GM21786 (cell line): ENCODE data around the gene MSH3.
"Not testable (repeated sequence)": the region's sequence is repeated elsewhere in the genome, so short reads cannot be mapped to it uniquely, and the experiment has no call there.

ENCODE experiments used
- ATAC-seq: cut with Tn5 transposase; IDR thresholded peaks from one replicate; pipeline ENCODE4 v1.9.1; 2021; ENCODE audit not compliant: unreplicated experiment

Gene MSH3

DNA sequence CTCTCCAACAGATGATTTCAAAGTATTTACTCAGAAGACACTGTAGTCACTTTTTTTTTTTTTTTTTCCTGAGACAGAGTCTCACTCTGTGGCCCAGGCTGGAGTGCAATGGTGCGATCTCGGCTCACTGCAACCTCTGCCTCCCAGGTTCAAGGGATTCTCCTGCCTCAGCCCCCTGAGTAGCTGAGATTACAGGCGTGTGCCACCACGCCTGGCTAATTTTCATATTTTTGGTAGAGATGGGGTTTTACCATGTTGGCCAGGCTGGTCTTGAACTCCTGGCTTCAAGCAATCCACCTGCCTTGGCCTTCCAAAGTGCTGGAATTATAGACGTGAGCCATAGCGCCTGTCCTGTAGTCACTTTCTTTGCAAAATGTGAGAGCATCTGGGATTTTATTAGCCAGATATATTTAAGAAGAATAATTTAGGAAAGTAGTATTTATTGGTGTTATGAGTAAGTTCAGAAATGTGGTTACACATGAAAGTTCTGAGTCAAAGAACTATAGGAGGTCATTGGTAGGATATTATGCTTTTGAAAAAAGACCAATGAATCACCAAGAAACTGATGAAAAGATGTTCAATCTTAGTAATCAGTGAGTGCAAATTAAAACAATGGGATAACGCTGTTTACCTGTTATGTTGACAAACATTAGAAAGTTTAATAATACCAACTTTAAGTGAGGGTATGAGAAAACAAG lies 135.0 kb downstream of the MSH3 start:
- ATAC-seq: not testable (repeated sequence)

DNA sequence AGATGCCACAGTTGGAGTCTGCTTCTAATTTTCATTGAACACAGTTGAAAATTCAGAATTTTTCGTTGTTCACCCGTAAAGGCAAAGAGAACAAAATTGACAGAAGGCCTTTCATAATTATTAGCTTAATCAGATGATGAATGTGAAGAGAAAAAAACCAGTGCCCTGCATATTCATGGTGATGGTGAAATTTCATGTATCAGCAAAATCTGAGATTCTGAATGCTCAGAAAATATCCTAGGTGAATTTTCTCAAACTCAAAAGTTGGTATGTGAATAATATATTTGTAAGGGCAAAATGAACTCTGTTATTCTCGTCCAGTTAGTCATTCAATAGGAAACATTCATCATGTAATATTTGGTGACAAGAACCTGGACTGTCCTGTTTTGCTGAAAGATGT lies 136.2 kb downstream of the MSH3 start:
- no peak for ATAC-seq

DNA sequence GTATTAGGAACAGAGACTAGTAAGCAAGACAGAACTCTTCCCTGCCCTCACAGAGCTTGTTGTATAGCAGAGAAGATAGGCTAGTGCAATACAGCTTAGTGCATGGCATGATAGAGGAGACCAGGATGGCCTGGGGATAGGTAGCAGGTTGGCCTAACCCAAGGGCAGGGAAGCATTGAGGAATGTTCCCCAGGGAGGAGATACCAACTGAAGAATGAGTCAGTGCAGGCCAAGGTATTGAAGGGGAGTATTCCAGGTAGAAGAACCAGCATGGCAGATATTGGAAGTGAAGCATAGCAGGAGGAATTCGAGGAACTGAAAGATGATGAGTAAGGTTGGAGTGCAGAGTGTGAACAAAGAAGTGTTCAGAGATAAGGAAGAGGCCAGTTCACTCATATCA lies 138.9 kb downstream of the MSH3 start:
- no peak for ATAC-seq

DNA sequence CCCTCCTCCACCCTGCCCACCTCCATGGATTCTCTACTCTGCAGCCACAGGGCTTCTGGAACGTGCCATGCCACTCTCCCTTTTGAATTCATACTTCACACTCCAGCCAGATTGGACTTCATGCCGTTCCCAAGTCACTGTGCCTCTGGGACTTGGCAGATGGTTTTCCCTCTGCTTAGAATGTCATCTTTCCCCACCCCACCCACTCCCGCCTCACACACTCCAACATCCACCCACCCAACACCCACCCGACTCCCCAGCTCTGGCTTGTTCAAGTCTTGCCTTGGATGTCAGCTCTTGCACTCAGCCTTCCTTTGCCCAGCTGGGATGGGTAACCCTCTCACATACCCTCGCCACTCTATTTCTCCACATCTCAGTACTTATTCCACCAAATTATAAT lies 142.4 kb downstream of the MSH3 start:
- ATAC-seq: no peak

DNA sequence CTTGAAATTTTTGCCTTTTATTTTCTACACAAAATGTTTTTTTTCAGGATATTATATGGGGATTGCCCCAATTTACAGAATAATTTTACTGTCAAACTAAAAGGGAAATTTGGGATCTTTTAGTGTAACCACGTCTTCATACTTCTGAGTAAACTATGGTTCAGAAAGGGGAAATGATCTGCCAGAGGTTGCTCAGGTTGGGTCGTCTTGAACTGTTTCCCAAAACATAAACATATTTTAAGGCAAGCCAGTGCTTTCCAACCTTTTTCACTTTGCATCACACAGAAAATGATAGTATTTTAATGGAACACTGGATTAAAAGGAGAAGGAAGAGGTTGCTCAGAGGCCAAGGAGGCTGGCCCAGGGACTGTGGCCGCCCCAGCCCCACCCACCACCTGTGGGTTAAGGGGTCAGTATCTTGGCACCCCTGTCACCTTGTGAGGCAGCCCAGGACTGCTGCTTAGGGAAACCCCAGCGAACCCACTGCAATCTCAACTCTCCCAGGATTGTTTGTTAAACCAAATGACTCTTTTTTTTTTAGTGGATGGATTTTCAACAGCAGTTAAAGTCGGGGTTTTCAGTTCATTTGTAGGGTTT lies 143.1 kb downstream of the MSH3 start:
- ATAC-seq: no peak

DNA sequence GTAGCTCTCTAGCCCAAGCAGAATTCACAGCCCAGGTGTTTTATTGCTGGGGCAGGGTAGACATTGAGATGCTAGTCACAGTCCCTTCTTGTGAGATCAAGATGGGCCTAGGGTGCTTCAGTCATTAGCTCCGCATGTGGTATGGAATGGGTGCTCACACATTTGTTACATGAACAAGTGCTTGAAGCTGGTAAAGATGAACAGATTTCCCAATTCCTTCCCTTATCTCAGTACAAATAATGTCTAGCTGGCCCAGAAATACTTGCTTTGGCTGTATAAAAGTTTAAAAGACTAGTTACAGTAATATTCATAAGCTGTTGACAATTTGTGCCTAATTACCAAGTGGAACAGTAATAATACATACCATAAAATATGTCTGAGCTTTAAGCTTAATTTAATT lies 143.7 kb downstream of the MSH3 start:
- no peak for ATAC-seq

DNA sequence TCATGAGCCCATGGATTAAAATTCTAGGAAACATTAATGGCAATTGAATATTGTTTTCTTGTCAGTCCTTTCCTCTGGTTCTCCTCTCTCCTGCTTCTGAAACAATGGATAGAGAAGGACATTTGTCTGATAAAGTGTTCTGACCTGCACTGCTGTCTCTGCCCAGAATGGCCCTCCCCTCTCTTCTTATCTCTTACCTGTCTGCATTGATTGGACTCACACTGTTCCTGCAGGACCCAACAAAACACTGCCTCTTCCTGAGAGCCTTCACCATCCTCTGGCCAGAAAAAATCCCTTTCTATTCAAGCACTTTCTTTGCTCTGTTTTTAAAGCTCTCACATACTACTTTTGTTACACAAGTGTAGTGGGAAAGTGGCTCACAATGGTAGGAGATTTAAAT lies 144.2 kb downstream of the MSH3 start:
- no peak for ATAC-seq

DNA sequence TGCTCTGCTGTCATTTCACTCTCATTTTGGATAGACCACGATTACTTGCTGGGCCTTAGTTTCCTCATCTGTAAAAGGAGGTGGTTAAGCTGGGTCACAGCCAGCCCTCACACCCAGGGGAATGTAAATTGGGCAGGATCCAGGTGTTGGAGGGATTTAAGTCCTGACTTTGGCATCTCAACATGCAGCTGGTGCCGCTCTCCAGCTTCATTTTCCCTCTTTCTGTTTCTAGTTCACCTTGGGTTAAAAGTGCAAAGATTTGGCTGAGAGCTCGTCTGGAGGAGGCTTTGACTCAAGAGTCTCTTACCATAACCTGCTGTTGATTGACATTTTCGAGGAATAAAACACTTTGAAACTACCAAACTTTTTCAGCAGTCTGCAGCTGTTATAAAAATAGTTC lies 144.6 kb downstream of the MSH3 start:
- no peak for ATAC-seq

DNA sequence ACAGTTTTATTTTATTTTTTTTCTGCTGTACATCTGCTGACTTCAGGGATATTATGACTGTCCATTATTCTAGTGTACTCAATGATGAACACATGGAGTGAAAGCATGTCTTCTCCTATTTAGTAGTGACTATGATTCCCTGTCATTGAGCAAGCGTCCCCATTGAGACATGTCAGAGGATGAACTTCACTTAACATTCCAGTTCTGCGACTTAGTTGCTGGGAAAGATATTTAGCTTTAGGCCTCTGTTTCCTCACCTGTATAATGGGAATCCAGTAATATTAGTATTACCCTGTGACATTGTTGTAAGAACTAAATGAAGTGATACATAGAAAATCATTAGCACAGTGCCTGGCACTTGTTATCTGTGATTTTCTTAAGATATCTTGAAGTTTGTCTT lies 145.1 kb downstream of the MSH3 start:
- no peak for ATAC-seq

DNA sequence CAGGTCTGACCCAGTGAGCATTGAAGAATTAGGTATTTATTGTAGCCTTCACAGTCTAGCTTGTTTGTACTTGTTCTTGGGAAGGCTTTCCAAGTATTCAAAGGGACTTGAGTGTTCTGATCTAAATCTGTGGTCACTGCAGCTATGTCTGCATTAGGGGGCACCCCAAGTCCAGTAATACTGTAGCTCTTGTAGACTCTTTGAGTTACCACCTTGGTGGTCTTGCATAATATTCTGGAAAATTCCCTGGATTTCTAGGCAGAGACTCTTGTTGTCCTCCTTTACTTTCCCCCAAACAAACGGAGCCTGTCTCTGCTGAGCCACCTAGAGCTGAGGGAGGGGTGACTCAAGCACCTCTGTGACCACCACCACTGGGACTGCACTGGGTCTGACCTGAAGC lies 149.9 kb downstream of the MSH3 start:
- ATAC-seq: no peak

DNA sequence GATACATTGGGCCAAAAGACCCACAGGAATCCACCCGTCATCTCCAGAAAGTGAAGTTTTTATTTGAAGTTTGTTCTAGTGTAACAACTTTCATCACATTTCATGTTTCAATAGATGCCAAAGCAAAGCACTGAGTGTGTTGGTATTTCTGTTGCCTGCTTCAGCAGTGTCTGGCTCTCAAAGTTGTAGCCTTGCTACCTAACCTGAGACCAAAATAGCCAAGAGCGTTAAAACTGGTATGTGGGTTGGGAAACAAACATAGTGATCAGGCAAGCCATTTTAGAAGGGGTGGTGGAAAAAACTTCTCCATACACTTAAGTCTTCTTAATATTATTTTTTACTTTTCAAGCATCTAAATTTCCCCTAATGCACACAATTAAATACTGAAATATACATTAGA lies 150.6 kb downstream of the MSH3 start:
- ATAC-seq: no peak

DNA sequence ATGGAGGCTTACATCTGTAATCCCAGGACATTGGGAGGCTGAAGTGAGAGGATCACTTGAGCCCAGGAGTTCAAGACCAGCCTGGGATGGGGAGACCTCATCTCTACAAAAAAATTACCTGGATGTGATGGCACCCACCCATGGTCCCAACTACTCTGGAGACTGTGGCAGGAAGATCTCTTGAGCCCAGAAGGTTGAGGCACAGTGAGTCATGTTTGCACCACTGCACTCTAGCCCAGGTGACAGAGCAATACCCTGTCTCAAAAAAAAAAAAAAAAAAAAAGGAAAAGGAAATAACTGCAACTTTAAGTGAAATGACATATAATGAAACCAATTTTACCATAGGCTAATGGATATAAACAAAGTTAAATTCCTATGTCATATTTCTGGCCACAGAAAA lies 152.5 kb downstream of the MSH3 start:
- no peak for ATAC-seq

DNA sequence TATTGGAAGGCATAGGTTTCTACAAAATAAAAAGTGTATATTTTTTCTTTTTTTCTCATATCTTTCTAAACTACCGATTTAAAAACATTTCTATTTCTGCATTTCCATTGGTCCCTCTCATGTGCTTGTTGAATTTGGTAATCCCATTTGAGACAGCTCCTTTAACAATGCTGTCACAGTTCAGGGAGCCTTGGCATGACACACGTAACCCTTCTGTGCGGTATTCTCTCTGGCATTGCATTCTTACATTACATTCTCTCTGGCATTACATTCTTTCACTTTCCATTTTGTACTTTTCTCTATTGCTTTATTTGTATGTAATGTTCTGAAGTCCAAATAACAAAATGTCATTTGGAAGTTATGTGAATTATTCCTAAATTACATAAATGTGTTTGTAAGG lies 155.0 kb downstream of the MSH3 start:
- no peak for ATAC-seq

DNA sequence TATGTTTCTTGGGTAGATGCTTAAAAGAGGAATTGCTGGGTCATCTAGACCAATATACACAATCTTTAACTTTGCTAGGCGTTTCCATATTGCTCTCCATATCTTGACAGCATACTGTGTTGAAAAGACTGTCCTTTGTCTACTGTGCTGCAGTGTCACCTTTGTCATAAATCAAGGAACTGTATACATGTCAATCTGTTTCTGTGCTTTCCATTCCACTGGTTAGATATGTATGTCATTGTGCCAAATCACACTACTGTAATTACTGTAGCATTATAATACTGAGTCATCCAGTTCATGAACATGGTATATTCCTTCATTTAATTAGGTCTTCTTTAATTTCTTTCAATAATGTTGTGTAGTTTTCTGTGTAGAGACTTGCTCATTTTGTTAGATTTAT lies 156.0 kb downstream of the MSH3 start:
- no peak for ATAC-seq

DNA sequence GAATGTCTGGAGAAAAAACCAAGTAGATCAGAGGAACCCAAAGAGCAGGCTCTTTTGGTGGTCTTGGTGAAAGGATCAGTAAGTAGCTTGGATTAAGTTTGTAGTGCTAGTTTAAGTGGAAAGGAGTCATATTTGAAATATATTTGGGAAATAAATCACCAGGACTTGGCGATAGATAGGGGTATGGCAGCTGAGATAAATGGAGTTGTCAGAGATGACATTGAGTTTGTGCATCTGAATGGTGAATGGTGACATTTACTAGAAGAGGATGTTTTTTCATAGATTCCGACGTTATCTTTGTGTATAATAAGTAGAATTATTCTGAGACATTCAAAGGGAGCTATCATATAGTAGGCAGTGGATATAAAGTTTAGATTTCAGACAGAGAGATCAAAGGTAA lies 162.1 kb downstream of the MSH3 start:
- ATAC-seq: no peak

DNA sequence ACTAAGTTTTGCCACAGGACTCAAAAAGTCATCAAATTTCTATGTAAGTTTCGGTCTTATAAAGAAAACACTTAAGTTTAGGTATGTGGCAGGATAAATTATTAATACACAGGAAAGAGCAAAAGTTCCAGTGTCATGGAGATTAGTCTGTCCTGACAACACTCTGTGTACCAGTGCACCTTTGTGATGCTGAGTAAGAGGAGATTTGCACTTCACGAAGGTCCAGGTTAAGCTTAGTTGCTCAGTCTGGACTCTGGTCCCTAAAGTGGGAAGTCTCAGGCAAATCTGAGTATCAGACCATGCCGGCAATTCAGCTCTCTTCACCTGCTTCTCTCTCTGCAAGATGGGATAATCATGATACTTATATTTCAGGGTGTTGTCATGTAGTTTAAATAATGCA lies 166.2 kb downstream of the MSH3 start:
- no peak for ATAC-seq

DNA sequence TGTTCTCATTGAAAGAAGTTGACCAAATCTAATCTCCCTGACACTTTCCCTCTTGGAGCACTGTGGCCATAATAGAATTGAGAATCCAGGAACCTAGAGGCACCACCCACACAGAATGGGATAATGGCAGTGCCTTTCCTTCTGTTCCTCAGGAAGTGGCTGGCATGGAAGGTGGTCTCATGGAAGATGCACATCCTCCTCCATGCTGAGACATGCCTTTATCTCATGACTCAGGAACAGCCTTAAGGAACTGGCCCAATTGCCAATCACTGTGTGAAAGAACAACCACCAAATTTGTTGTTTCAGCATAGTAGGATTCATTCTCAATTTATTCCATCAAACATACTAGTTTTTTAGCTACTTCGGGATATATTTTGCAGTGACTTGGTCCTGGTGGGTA lies 168.2 kb downstream of the MSH3 start:
- no peak for ATAC-seq

DNA sequence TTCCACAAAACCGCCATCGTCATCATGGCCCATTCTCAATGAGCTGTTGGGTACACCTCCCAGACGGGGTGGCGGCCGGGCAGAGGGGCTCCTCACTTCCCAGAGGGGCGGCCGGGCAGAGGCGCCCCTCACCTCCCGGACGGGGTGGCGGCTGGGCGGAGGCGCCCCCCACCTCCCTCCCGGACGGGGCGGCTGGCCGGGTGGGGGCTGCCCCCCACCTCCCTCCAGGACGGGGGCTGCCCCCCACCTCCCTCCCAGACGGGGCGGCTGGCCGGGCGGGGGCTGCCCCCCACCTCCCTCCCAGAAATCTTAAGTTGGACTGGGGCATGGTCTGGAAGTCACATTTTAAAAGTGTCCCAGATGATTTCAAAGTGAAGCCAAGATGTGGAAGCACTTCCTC lies 169.7 kb downstream of the MSH3 start:
- not testable (repeated sequence) for ATAC-seq

DNA sequence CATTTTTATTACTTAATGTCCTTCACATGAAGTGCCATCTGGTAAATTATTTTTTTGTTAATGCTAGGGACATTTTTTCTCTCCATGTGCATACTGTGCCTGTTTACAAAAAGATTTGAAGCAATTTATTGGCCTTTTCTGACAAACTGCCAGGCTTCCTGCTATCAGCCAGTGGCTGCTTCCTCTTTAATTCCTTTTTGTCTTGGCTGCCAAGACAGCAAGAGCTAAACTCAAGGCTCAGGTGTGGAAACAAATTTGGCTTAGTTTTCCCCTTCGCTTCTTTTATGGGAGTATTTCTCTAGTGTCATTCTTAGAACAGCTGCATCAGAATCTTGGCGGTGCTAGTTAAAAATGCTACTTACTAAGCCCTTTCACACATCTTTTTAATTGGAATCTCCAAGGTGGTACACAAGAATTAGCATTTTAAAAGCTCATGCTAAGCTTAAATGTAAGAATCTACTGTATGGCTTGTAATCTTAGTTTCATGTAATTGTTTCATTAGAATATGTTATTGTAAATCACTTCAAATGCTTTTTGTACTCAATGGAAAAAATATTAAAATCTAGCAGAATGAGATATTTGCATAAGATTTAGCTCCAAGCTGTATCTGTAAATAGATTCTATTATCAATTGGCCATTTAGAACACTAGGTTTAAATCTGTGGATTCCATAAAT lies 171.5 kb downstream of the MSH3 start:
- no peak for ATAC-seq

DNA sequence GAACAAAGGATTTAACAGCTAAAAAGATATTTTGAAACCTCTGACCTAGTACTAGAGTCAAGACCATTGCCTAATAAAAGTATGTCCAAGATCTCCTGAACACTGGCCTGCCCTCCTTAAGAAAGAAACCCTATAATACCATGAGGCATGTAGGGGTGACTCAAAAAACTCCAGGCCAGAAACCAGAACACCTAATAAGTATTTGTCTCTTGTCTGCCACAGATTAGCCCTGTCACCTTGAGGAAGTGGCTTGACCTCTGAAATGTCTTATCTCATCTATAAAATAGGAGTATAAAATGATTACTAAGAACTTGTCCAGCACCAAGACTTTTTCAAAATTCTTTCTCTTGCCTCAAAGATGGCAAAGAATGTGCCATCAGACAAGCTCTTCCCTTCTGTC lies 180.3 kb downstream of the MSH3 start:
- ATAC-seq: no peak

DNA sequence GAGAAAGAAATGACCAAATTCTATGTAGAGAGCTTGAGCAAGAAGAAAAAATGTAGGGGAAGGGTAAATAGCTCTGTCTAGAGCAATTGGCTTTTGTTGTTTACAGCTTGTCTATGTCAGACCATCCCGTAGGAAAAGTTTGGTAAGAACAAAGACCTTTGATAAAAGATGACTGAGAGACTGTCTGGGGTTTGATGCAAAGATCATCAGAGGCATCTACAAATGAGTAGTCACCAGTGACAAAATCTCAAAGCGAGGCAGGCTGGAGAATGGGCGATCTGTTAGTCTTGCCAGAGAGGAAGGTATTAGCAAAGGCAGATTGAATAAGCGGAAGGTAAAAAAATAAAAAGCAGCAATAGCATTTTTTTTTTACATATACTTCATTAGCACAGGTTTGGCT lies 180.7 kb downstream of the MSH3 start:
- ATAC-seq: no peak

DNA sequence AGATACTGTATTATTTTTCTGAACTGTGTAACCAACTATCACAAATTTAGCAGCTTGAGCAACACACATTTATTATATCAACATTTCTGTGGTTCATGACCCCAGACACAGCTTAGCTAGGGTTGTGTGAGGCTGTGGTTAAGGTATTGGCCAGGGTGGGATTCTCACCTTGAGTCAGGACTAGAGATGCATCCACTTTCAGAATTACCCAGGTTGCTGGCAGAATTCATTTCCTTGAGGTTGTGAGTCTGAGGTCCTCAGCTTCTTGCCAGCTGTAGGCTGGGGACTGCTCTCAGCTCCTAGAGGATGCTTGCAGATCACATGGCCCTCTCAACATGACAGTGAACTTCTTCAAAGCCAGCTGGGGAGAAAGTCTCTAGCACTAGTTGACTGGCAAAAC lies 183.2 kb downstream of the MSH3 start:
- ATAC-seq: peak; percentile 86
